ENCODE results near the gene CPEB3.

Gene CPEB3

GRCh38 chr10:92014620-92015019 is 276.3 kb downstream of the CPEB3 start:
- no peak for DNase-seq

DNA sequence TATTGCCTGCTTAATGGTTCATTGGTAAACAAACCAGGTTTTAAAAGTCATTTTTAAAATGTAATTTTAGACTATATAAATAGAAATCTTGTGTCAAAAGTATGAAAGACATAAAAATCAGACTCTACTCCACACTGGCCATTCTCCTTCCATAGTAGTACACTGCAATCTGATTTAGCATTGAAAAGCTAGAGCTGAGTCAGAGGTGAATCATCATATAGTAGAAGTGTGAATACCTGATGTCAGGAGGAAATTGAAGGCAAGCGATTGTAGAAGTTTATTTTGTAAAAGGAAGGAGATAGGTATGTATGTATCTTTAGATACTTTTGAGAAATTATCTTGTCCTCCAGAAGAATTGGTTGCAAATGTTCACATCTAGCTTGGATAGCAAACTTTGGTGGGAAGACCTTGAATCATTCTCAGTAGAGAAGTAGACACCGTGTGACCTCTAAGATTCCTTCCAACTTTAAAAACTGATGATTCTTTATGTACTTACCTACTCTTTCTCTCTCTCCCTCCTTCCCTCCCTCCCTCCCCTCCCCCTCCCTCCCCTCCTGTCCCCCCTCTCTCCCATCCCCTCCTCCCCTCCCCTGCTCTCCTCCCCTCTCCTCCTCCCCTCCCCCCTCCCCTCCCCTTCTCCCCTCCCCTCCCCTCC is 279.2 kb downstream of the CPEB3 start:
- DNase-seq: no peak

- no peak for DNase-seq
Measured at GRCh38 chr10:92010047-92010735, 280.7 kb downstream of the CPEB3 start.

- no peak for DNase-seq
Measured at GRCh38 chr10:92009445-92009844, 281.4 kb downstream of the CPEB3 start.

DNA sequence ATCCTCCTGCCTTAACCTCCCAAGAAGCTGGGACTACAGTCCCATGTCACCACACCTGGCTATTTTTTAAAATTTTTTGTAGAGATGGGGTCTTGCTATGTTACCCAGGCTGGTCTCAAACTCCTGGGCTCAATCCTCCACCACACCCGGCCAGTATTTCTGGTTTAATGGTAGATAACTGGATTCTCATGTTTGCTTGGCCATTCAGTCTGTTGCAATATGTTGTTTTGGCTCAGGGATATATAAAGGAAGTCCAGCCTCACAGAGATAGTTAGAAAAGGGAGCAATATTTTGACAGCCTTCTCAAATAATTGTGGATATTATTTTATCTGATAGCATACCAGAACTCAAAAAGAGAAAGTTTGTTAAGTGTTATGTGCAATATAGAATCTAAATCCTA is 284.9 kb downstream of the CPEB3 start:
- DNase-seq: no peak

GRCh38 chr10:92003258-92003657 is 287.6 kb downstream of the CPEB3 start:
- DNase-seq: no peak

GRCh38 chr10:92001995-92002394 is 288.9 kb downstream of the CPEB3 start:
- no peak for DNase-seq

- no peak for DNase-seq
Measured at GRCh38 chr10:92001581-92001980, 289.3 kb downstream of the CPEB3 start.

All from CD4-positive, alpha-beta T cell treated with Interferon gamma for 1 hour (primary cell).